ENCODE measurements around the gene VN1R5. TPM values are rescaled to one million over a fixed set of nuclear protein-coding genes. Genes with fewer than 3 reads are reported as not detected.

VN1R5 gene
- total RNA-seq, 1 experiment from 2014 or later: not detected

DNA sequence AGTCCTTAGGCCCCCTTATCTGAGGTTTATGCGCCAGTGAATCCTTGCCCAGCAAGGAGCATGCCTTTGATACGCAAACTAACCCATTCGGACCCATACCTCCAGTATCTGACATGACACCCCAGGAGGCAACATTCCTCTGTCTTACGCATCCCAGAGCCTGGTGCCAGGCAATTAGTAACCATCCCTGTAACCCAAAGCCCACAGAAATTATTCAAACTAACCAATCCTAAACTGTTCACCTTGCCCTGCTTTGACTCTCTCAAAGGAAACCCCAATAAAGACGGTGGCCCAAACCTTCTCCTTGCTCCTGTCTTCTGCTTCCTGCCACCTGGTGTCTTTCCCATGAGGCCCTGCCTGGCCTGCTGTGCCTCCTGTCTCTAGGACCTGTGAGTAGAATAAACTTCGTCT is 39.4 kb downstream of the VN1R5 start:
- no peak overlapping the region for H2AFZ ChIP-seq (ENCODE audit: low read depth, low read length, poor library complexity, severe bottlenecking)
- peaks cover 0 to 3% of the 10 kb centered on the region in 2 experiments; a peak in 2 of 4 replicates for H3K36me3 ChIP-seq (ENCODE audit: control insufficient read depth in 1 of 2, insufficient read depth in 2 of 2, low read length in 2 of 2)
- TF ChIP-seq POLR2AphosphoS5 (IDR thresholded peaks at IDR 0.05; ENCODE audit: low read depth, low read length) (no peak), ELF1 (IDR thresholded peaks at IDR 0.05; ENCODE audit: borderline replicate concordance, low read depth) (no peak), POLR2A (IDR thresholded peaks at IDR 0.05; ENCODE audit: borderline replicate concordance, extremely low read depth, insufficient read depth, insufficient read length) (no peak), ZFX (IDR thresholded peaks at IDR 0.05) (no peak), CEBPB (IDR thresholded peaks at IDR 0.05; ENCODE audit: low read depth) (no peak), SP1 (IDR thresholded peaks at IDR 0.05; ENCODE audit: low read depth) (no peak), EZH2phosphoT487 (IDR thresholded peaks at IDR 0.05; ENCODE audit: borderline replicate concordance) (no peak), JUND (IDR thresholded peaks at IDR 0.05) (no peak), CBX3 (IDR thresholded peaks at IDR 0.05; ENCODE audit: low read depth) (no peak), TCF7L2 (IDR thresholded peaks at IDR 0.05; ENCODE audit: borderline replicate concordance, extremely low read depth, insufficient read depth, insufficient read length) (no peak), EZH2 (IDR thresholded peaks at IDR 0.05) (no peak)
- TF ChIP-seq, protein P1, sequence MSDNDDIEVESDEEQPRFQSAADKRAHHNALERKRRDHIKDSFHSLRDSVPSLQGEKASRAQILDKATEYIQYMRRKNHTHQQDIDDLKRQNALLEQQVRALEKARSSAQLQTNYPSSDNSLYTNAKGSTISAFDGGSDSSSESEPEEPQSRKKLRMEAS (IDR thresholded peaks at IDR 0.05): no peak
- TF ChIP-seq, protein P2, sequence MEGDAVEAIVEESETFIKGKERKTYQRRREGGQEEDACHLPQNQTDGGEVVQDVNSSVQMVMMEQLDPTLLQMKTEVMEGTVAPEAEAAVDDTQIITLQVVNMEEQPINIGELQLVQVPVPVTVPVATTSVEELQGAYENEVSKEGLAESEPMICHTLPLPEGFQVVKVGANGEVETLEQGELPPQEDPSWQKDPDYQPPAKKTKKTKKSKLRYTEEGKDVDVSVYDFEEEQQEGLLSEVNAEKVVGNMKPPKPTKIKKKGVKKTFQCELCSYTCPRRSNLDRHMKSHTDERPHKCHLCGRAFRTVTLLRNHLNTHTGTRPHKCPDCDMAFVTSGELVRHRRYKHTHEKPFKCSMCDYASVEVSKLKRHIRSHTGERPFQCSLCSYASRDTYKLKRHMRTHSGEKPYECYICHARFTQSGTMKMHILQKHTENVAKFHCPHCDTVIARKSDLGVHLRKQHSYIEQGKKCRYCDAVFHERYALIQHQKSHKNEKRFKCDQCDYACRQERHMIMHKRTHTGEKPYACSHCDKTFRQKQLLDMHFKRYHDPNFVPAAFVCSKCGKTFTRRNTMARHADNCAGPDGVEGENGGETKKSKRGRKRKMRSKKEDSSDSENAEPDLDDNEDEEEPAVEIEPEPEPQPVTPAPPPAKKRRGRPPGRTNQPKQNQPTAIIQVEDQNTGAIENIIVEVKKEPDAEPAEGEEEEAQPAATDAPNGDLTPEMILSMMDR (IDR thresholded peaks at IDR 0.05 in 2 of 3, conservative IDR thresholded peaks at IDR 0.05 in 1 of 3; ENCODE audit: borderline replicate concordance in 1 of 3, insufficient read depth in 1 of 3, low read depth in 2 of 3, low read length in 2 of 3): no peak
- H3K4me2 ChIP-seq (ENCODE audit: low read length): no peak overlapping the region
- POLR2A ChIA-PET: no interaction called here
- no peaks in the 10 kb centered on the region for H3K9me3 ChIP-seq (ENCODE audit: control insufficient read depth in 1 of 2, insufficient read depth in 1 of 2, low read depth in 1 of 2, low read length in 2 of 2)
- no peak for ATAC-seq
- H4K20me1 ChIP-seq (ENCODE audit: insufficient read depth): no peaks in the 10 kb centered on the region
- no peaks in the 10 kb centered on the region for H3K27me3 ChIP-seq (ENCODE audit: insufficient read depth, low read length)
- RAD21 ChIA-PET (ENCODE audit: low non-redundant PET in 1 of 2, low total read pairs in 2 of 2, uncharacterized antibody in 2 of 2, unreplicated experiment in 2 of 2): no interaction called here
- CTCF ChIA-PET: no interaction called here
- H3K9me2 ChIP-seq (ENCODE audit: insufficient read depth): no peaks in the 10 kb centered on the region
- intact Hi-C loops (cut with micrococcal nuclease): no loop called here
- H3K9ac ChIP-seq (ENCODE audit: low read length): no peak overlapping the region
- no peak overlapping the region for H3K27ac ChIP-seq (ENCODE audit: low read depth, low read length)
- H3K4me1 ChIP-seq (ENCODE audit: control insufficient read depth in 1 of 2, insufficient read depth in 2 of 2, low read length in 2 of 2): no peaks in the 10 kb centered on the region
- DNase-seq (ENCODE audit: low read depth, low spot score): no peak
- H3K4me3 ChIP-seq (replicated peaks in 1 of 2; ENCODE audit: low read depth in 1 of 2, low read length in 2 of 2): no peak overlapping the region
- H3K79me2 ChIP-seq (ENCODE audit: insufficient read depth, low read length): no peaks in the 10 kb centered on the region
- no TSS peak for BruUV-seq (replicated peaks)
